Fibroblast of mammary gland (primary cell): ENCODE results near the gene LDLRAD3.
"Not testable (repeated sequence)": the region's sequence is repeated elsewhere in the genome, so short reads cannot be mapped to it uniquely, and the experiment has no call there.

Source experiments
- DNase-seq: peaks from one replicate; pipeline ENCODE4 v3.0.0-alpha.2; 2010; ENCODE audit warnings: low read depth
- H3K4me3 ChIP-seq: 2 replicates; pipeline ENCODE4 v1.5.1; 2011; ENCODE audit warnings: low read depth, mild to moderate bottlenecking, low read length, moderate library complexity; ENCODE audit not compliant: control insufficient read depth
- TF ChIP-seq, protein P1 (sequence below): conservative IDR thresholded peaks from 2 replicates; pipeline ENCODE4 v1.5.1; 2011; ENCODE audit warnings: low read depth, low read length, inconsistent platforms; ENCODE audit not compliant: control insufficient read depth, insufficient read depth

LDLRAD3 gene

GRCh38 chr11:35907648-35908431 is 36.0 kb upstream of the LDLRAD3 start:
- DNase-seq, result peak; percentile 100
- no peak overlapping the region for H3K4me3 ChIP-seq
- TF ChIP-seq, protein P1, sequence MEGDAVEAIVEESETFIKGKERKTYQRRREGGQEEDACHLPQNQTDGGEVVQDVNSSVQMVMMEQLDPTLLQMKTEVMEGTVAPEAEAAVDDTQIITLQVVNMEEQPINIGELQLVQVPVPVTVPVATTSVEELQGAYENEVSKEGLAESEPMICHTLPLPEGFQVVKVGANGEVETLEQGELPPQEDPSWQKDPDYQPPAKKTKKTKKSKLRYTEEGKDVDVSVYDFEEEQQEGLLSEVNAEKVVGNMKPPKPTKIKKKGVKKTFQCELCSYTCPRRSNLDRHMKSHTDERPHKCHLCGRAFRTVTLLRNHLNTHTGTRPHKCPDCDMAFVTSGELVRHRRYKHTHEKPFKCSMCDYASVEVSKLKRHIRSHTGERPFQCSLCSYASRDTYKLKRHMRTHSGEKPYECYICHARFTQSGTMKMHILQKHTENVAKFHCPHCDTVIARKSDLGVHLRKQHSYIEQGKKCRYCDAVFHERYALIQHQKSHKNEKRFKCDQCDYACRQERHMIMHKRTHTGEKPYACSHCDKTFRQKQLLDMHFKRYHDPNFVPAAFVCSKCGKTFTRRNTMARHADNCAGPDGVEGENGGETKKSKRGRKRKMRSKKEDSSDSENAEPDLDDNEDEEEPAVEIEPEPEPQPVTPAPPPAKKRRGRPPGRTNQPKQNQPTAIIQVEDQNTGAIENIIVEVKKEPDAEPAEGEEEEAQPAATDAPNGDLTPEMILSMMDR, result no peak

GRCh38 chr11:35908432-35908771 is 35.5 kb upstream of the LDLRAD3 start:
- H3K4me3 ChIP-seq, DNase-seq: not testable (repeated sequence)

DNA sequence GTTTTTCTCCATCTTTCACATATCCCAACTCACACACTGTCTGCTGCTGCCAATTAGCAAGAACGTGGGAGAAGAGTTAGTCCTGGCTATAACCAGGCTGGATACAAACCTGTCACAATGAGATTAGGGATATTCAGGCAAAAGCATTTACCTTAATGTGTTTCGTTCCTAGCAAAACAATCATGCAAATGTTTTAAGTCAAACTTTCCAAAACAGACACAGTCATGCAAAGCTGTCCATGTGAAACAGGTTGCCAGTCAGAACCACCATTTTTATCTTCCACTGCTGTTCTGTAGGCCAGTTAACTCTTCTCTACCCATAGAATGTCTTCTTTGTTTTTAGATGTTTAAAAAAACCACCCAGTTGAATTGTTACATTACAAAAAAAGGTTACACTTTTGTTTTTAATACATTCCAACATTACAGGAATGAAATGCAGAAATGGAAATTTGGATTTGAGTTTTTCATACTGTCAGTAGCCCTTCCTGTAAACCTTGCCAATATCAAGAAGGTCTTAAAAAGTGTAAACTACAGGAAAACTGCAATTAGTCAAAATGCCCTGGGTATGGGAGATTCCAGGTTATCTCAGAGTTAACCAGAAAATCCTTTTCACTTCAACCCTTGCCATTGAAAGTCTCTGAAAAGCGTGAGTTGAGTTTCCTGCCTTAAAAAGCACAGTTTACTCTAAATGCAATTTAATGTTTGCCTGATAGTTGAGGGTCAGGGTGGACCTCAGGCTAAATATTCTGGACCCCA is 34.2 kb upstream of the LDLRAD3 start:
- TF ChIP-seq, protein P1, result no peak
- H3K4me3 ChIP-seq, result no peak overlapping the region
- no peak for DNase-seq

DNA sequence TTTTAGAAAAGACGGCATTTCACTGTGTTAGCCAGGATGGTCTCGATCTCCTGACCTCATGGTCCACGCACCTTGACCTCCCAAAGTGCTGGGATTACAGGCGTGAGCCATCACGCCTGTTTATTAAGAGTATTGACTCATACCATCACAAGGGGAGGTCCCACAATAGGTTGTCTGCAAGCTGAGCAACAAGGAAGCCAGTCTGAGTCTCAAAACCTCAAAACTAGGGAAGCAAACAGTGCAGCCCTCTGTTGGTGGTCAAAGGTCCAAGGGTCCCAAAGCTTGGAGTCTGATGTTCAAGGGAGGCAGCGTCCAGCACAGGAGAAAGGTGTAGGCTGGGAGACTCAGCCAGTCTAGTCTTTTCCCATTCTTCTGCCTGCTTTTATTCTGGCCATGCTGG is 32.8 kb upstream of the LDLRAD3 start:
- TF ChIP-seq, protein P1, result no peak
- peak; percentile 76 for DNase-seq
- H3K4me3 ChIP-seq, result no peak overlapping the region

DNA sequence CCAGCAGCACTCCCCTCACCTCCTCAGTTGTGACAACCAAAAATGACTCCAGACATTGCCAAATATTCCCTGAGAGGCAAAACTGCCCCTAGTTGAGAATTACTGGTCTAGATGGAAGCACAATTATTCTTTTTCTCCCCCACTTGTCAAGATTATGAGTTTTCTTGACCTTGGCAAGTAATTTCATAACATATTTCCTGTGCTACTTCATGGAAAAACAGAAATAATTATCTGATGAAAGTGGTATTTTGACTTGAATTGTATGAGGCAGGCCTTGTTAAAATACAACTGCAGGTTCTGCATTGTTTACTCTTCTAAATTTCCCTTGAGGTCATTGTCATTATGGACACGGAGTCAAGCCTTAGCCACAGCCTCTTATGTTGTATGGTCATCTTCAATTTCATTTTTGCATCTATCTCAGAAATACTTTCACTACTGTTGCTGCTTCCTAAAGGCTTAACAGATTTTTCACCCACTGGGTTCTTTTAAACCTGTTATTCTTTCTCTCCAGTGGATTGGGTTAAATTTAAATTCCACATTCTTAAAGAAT is 32.2 kb upstream of the LDLRAD3 start:
- TF ChIP-seq, protein P1, result no peak
- H3K4me3 ChIP-seq, result no peak overlapping the region
- DNase-seq, result no peak

- DNase-seq, H3K4me3 ChIP-seq: not testable (repeated sequence)
Measured at GRCh38 chr11:35912436-35912835, 31.4 kb upstream of the LDLRAD3 start.

DNA sequence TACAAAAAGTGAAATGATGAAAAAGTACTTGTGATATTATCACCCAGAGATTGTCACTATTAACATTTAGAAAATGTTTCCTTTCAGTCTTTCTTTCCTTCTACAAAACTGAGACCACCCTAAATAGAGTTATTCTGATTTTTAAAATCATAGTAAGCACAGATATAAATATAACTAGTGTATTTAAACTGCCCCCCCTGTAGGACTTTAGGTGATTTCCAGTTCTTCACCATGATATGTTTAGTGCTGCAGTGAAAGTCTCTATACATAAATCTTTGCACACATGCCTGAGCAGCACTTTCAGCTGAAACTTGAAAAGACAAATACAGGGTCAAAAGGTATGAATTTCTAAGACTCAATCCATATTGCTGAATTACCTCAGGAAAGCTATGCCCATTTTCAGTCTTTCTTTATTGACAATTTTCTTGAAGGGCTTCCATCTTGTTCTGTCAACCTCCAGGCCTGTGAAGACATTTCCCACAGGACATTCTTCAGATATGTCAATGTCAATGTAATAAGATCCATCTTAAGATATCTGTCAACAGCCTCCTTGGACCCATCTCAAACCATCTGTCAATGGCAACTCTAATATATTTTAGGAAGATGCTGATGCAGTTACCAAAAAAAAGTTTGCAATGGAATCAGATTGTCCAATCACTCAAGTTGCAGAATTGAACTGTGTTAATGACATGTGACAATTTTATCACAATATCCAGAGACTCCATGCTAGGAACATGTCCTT is 30.8 kb upstream of the LDLRAD3 start:
- no peak overlapping the region for H3K4me3 ChIP-seq
- TF ChIP-seq, protein P1, result no peak
- no peak for DNase-seq
